Measurements from ENCODE around the gene DESI1.
A peak's percentile ranks its signal among the peaks of the same experiment; 100 is the strongest.

Gene DESI1

DNA sequence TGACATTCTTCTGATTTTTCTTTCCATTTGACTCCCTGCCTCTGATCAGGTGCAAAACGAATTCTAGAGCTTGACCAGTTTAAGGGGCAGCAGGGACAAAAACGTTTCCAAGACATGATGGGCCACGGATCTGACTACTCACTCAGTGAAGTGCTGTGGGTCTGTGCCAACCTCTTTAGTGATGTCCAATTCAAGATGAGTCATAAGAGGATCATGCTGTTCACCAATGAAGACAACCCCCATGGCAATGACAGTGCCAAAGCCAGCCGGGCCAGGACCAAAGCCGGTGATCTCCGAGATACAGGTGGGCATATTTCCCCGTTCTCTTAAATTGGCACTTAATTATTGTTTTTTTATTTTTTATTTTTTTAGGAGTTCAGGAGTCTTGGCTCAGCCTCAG, 15.6 kb upstream of the DESI1 start:
- no peak for TF ChIP-seq SIN3A (IDR thresholded peaks at IDR 0.05; ENCODE audit: borderline replicate concordance, insufficient read depth, low read length)
- TF ChIP-seq TAF1 (IDR thresholded peaks at IDR 0.05; ENCODE audit: borderline replicate concordance, insufficient read depth, low read length), result no peak
- TF ChIP-seq FOXP2 (optimal IDR thresholded peaks at IDR 0.05; ENCODE audit: borderline replicate concordance, extremely low read depth, extremely low read length, insufficient read depth), result no peak
- no peak for TF ChIP-seq POLR2AphosphoS5 (IDR thresholded peaks at IDR 0.05; ENCODE audit: low read depth, low read length)
- TF ChIP-seq, protein P1, sequence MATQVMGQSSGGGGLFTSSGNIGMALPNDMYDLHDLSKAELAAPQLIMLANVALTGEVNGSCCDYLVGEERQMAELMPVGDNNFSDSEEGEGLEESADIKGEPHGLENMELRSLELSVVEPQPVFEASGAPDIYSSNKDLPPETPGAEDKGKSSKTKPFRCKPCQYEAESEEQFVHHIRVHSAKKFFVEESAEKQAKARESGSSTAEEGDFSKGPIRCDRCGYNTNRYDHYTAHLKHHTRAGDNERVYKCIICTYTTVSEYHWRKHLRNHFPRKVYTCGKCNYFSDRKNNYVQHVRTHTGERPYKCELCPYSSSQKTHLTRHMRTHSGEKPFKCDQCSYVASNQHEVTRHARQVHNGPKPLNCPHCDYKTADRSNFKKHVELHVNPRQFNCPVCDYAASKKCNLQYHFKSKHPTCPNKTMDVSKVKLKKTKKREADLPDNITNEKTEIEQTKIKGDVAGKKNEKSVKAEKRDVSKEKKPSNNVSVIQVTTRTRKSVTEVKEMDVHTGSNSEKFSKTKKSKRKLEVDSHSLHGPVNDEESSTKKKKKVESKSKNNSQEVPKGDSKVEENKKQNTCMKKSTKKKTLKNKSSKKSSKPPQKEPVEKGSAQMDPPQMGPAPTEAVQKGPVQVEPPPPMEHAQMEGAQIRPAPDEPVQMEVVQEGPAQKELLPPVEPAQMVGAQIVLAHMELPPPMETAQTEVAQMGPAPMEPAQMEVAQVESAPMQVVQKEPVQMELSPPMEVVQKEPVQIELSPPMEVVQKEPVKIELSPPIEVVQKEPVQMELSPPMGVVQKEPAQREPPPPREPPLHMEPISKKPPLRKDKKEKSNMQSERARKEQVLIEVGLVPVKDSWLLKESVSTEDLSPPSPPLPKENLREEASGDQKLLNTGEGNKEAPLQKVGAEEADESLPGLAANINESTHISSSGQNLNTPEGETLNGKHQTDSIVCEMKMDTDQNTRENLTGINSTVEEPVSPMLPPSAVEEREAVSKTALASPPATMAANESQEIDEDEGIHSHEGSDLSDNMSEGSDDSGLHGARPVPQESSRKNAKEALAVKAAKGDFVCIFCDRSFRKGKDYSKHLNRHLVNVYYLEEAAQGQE (IDR thresholded peaks at IDR 0.05; ENCODE audit: insufficient read depth in 1 of 2, low read depth in 2 of 2, low read length in 2 of 2), result no peak

DNA sequence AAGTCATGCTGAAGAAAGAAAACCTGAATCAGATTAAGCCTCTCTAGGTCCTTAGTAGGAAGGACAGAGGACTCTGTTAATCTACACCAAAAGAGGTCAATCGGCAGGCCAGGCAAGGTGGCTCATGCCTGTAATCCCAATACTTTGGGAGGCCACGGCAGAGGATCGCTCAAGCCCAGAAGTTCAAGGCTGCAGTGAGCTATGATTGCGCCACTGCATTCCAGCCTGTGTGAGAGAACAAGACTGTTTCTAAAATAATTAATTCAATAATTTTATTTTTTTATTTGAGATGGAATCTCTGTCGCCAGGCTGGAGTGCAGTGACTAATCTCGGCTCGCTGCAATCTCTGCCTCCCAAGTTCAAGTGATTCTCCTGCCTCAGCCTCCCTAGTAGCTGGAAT, 4.7 kb upstream of the DESI1 start:
- TF ChIP-seq FOXP2 (optimal IDR thresholded peaks at IDR 0.05; ENCODE audit: borderline replicate concordance, extremely low read depth, extremely low read length, insufficient read depth), result no peak
- TF ChIP-seq POLR2AphosphoS5 (IDR thresholded peaks at IDR 0.05; ENCODE audit: low read depth, low read length), result no peak
- TF ChIP-seq, protein P1 (IDR thresholded peaks at IDR 0.05; ENCODE audit: insufficient read depth in 1 of 2, low read depth in 2 of 2, low read length in 2 of 2), result no peak
- no peak for TF ChIP-seq SIN3A (IDR thresholded peaks at IDR 0.05; ENCODE audit: borderline replicate concordance, insufficient read depth, low read length)
- no peak for TF ChIP-seq TAF1 (IDR thresholded peaks at IDR 0.05; ENCODE audit: borderline replicate concordance, insufficient read depth, low read length)

DNA sequence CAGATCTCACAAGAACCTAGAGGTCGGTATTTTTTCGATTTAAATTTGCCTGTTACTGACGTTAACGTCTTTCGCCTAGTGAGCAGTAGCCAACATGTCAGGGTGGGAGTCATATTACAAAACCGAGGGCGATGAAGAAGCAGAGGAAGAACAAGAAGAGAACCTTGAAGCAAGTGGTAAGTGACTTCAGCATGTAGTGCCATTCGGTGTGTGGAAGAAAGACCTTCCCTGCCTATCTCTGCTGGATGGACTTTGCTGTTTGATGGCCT, 1.0 kb upstream of the DESI1 start:
- TF ChIP-seq, protein P1 (IDR thresholded peaks at IDR 0.05; ENCODE audit: insufficient read depth in 1 of 2, low read depth in 2 of 2, low read length in 2 of 2), result no peak
- TF ChIP-seq SIN3A (IDR thresholded peaks at IDR 0.05; ENCODE audit: borderline replicate concordance, insufficient read depth, low read length) (no peak), FOXP2 (optimal IDR thresholded peaks at IDR 0.05; ENCODE audit: borderline replicate concordance, extremely low read depth, extremely low read length, insufficient read depth) (no peak), TAF1 (IDR thresholded peaks at IDR 0.05; ENCODE audit: borderline replicate concordance, insufficient read depth, low read length) (no peak), POLR2AphosphoS5 (IDR thresholded peaks at IDR 0.05; ENCODE audit: low read depth, low read length) (no peak)

DNA sequence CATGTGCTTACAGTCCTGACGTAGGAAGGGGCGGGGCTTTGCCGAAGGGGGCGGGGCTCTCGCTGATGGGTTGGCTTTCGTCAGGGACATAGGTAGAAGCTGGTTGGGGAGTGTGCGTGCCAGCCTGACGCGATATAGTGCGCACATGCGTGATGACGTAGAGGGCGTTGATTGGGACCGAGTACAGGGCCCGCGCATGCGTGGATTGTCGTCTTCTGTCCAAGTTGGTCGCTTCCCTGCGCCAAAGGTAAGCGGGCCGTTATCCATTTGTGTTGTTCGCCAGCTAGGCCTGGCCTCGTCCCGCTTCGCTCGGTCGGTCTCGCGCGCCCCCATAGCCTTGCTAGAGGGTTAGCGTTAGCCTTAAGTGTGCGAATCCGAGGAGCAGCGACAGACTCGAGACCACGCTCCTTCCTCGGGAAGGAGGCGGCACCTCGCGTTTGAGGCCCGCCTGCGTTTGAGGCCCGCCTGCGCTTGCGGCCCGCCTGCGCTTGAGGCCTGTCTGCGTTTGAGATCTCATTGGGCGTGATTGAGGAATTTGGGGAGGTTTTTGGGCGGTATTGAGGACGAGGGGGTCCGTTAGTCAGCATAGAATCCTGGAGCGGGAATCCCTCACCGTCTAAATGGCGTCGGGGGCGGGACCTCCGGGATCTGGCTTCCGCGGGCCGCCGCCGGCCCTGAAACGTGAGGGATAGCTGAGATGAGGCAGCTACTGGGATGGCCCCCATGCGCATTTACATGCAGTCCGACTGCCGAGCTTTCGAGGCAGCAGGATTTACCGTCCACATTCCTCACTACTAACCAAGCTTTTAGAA, 462 bp upstream of the DESI1 start, which contains the start of gene XRCC6:
Gene XRCC6 (plus strand): TSS at position 197 of the 812 bp plus-strand sequence. CDS start 710 bp downstream, outside the sequence.
- TF ChIP-seq POLR2AphosphoS5 (IDR thresholded peaks at IDR 0.05; ENCODE audit: low read depth, low read length) (peak; percentile 93), SIN3A (IDR thresholded peaks at IDR 0.05; ENCODE audit: borderline replicate concordance, insufficient read depth, low read length) (peak; percentile 21; the same call in 1 of the 2 replicates), FOXP2 (optimal IDR thresholded peaks at IDR 0.05; ENCODE audit: borderline replicate concordance, extremely low read depth, extremely low read length, insufficient read depth) (peak; percentile 29), TAF1 (IDR thresholded peaks at IDR 0.05; ENCODE audit: borderline replicate concordance, insufficient read depth, low read length) (0 out of 2 replicates have a peak, but pooled peaks have one; percentile 82)
- TF ChIP-seq, protein P1 (IDR thresholded peaks at IDR 0.05; ENCODE audit: insufficient read depth in 1 of 2, low read depth in 2 of 2, low read length in 2 of 2), result peak; percentile 20 to 24; a peak in 1 of 4 replicates

Data from PFSK-1 (cell line).